A204.1 (cell line): ENCODE results near the gene ABHD11.
"Not testable (repeated sequence)": the region's sequence is repeated elsewhere in the genome, so short reads cannot be mapped to it uniquely, and the experiment has no call there.

ENCODE experiments used
- FAIRE-seq: peaks from 2 replicates; lab custom pipeline; 2012; peaks lifted over from hg19 to GRCh38; lab: Jason Lieb, UNC

Gene ABHD11

DNA sequence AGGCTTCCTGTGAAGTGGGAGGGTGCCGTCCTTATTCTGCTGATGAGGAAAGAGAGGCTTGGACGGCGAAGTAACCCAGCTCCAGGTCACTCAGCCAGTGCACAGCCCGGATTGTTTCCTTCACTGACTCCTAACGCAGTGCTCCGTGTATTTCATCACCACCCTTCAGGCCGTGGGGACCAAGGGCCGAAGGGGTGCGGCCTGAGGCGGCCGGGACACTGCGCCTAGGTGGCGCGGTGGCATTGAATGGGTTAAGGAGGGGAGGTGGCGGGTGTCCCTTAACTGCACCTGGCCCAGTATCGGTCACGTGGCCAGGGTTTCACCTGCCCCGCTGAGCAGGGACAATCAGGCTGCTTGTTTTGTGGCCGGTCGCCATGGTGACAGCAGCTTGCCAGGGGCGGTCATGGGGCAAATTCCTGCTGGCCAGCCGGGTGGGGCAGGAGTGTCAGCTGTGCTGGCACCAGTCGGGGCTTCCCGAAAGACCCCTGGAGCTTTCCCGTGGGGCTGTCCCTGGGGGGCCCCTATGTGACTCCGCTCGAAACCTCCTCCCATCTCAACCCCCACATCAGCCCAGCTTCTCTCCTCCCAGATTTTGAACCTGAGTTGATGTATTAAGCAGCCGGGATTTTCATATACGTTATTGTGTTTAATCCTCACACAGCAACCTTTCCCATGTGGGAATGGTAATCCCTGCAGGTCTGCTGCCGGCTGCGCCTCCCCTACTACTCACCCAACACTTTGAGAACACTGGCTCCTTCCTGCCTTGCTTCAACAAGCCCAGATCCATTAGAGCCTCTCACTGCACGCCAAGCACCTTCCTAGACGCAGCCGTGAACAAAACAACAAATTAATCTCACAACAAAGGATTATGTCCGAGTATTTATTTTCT lies 4.4 kb upstream of the ABHD11 start:
- no peak for FAIRE-seq

DNA sequence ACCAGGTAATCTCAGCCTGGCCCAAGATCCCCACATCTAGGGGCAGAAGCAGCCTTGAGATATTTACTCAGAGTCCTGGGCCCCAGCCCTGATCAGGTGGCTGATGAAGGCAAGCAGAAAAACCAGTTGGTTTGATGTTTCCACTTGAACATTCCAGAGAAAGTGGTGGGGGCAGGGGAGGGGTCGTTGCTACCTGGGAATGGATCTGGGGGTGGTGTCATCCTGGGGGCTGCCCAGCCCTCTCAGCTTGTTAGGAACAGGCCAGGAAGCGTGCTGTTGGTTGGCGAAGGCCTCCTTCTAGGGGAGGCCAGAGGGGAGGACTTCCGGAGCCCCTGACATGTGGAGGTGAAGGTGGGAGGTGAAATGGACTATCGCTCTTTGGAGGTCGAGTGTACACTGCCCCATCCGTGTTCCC lies 3.7 kb upstream of the ABHD11 start:
- FAIRE-seq: no peak

DNA sequence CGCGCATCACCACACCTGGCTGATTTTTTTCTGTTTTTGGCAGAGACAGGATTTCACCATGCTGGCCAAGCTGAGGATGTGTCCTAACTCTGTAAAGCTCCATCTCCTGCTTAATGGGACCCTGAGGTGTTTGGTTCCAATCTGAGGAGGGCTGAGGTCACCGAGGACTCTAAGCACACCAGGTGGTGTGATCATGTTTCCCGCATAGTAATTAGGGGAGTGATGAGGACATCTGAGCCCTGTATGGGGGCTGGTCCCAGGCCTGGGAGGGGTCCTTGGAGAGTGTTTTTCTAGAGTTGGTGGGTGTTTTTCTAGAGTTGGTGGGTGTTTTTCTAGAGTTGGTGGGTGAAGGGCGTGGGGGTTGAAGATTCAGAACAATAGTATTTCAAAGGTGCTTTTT lies 3.0 kb upstream of the ABHD11 start:
- no peak for FAIRE-seq

DNA sequence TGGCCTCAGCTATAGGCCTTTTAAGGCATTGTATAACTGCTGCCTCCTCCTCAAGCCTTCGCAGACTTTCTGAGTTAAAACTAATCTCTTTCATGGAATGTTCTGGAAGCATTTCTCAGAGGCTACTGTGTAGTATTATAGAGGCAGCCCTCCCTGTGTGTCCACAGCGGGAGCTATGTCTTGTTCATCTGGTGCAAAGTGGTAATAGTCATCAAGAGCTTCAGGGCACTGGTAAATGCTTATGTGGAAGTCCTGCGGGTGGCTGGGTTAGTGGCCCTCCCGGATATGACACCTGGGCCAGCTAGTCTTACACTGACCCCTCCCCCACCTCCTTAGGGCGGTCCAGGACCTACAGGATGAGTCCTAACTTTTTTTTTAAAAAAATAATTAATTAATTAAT lies 2.2 kb upstream of the ABHD11 start:
- no peak for FAIRE-seq

DNA sequence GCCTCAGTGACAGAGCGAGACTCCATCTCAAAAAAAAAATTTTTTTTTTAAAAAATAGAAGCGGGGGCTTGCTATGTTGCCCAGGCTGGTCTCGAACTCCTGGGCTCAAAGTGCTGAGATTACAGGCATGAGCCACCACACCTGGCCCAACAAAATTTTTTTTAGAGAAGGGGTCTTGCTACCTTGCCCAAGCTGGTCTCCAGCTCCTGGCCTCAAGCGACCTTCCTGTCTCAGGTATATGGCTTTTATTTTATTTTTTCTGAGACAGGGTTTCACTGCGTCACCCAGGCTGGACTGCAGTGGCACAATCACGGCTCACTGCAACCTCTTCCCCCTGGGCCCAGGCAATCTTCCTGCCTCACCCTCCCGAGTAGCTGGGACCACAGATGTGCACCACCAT lies 1.6 kb upstream of the ABHD11 start:
- FAIRE-seq: no peak

DNA sequence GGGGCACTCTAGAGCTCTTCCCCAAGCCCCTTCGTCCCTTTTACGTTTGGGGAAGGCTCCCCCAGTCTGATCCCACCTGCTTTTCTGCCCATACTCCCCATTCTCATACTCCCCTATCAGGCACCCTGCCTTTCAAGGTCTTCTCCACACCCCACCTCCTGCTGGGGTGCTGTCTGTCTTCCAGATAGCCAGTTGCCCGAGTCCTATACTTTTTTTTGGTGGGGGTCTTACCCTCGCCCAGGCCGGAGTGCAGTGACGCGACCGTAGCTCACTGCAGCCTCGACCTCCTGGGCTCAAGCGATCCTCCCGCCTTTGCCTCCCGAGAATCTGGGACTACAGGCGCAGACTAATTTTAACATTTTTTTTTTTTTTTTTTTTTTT lies 775 bp upstream of the ABHD11 start:
- no peak for FAIRE-seq

DNA sequence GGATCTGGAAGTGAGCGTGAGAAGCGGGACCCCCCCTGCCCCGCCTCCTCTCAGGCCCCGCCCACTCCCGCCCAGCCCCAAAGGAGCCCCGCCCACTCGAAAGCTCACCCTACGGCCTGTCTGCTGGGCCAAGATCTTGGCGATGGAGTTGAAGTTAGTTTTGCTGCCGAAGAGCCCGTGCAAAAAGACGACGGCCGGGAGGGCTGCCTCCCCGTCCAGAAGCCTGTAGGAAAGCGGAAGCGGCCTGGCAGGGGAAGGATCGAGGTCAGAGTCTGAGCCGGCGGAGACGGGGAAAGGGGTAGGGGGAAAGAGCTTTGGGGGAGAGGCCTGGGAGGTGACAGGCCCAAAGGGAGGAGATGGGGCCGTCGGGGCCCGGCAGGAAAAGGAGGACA lies 386 bp downstream of the ABHD11 start:
- FAIRE-seq: no peak

DNA sequence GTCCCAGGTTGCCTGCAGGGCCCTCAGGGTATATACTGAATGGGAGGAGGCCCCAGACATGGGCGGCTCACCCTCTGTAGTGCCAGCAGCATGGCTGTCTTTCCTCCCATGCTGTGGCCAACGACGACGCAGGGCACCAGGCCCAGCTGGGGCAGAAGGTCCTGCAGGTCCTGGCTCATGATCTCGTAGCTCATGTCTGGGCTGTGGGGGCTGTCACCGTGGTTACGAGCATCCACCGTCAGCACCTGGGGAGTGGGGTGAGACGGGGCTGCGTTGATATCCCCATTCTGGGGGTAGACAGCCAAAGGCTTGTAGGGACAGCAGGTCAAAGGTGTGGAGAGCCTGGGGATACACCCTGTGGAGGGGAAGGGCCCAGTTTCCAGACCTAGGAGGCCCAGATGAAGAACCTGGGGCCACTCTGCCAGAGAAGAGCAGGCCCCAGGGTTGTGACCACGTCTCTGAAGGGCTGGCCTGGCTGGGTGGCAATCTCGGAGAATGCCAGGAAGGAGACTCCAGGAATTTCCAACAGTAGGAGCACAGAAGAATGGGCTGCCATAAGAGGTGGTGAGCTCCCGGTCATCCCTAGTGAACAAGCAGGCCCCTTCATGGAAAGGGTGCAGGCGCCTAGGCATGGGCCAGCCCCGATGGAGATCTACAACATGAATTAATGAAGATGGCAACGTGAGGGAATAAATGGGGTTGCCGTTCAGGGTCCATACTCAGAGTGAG lies 947 bp downstream of the ABHD11 start:
- no peak for FAIRE-seq

DNA sequence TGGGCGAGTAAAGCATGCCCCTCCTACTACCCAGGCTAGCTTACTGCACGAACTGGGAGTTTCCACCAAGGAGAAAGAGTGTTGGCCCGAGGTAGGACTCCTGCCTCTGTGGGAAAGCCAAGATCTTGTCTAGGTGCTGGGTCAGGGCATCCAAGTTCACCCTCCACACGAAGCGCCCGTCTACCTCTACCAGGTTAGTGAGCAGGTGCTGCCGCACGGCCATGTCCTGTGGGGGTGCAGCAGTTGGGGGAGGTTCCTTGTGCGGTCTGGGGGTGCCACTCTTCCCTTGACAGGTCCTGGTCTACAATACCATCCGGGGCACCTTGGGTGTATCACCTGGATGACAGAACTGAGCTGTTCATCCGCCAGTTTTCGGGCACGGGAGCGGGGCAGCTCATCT lies 1.7 kb downstream of the ABHD11 start:
- no peak for FAIRE-seq

DNA sequence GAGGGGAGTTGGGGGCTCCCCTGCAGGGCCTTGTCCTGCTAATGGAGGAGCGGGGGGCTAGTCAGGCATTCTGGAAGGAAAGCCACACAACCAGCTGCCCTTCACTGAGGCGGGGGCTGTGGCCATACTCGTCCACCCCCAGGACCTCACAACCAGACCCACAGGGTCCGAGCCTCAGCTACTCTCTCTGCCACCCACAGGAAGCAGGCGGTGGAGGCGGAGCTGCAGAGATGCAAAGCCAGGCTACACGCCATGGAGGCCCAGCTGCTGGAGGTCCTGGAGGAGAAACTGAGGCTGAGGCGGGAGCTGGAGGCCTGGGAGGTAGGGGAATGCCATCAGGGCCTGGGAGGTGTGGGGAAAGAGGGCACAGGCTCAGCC lies 3.1 kb downstream of the ABHD11 start:
- FAIRE-seq: no peak

DNA sequence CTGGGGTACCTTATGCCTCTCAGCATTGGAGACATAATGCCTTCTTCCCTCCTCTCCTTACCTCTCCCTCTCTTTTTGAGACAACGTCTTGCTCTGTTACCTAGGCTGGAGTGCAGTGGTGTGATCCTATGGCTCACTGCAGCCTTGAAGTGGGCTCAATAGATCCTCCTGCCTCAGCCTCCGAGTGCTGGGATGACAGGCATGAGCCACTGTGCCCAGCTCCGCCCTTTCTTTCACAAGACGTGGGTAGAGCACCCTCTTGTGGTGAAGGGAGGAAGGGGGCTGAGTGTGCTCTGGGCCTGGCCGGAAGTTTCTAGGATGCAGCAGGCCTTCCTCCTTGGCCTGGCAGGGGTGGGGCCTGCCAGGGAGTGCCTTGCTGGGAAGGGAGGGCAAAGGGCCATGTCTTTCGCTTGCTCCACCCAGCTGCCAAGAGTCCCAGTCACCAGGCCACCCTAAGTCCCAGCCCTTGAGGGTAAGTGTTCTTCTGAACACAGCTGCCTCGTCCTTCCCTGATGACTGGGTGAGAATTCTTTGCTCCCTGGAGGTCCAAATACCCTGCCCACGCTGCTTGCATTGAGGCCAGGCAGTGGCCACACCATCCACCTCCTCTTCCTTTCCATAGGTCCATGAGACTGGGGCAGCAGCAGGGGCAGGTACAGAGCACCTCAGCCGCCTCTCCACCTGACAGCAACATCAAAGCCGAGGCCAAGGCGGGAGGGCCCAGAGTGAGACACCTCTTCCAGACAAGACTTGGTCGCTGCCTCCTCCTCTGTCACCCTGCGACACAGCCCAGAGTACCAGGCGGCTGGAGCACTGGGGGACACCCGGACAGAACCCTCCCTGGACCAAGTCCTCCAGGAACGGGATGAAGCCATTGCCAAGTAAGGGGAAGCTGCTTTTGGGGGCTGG lies 3.7 kb downstream of the ABHD11 start:
- FAIRE-seq: peak; percentile 85

DNA sequence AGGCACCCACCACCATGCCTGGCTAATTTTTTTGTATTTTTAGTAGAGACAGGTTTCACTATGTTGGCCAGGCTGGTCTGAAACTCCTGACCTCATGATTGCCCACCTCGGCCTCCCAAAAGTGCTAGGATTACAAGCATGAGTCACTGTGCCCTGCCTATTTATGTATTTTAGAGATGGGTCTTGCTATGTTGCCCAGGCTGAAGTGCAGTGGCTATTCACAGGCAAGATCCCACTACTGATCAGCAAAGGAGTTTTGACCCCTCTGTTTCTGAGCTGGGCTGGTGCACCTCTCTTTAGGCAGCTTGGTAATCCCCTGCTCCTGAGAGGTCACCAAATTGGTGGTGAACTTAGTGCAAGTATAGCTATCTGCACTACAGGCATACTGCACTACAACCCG lies 6.2 kb downstream of the ABHD11 start:
- FAIRE-seq: no peak

DNA sequence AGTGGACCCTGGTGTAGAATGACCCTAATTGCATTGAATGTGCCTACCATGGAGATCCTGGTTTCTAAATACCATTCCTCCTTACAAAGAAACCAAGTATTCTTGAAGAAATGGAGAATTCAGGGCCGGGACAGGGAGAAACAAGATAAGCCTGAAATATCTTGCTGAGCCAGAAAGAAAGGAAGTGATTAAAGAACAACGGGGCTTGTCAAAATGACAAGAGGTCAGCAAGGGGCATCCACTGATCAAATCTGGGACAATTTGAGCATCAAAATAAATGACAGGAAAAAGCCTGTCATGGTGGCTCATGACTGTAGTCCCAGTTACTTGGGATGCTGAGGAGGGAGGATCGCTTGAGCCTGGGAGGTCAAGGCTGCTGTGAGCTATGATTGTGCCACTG lies 8.1 kb downstream of the ABHD11 start:
- no peak for FAIRE-seq

DNA sequence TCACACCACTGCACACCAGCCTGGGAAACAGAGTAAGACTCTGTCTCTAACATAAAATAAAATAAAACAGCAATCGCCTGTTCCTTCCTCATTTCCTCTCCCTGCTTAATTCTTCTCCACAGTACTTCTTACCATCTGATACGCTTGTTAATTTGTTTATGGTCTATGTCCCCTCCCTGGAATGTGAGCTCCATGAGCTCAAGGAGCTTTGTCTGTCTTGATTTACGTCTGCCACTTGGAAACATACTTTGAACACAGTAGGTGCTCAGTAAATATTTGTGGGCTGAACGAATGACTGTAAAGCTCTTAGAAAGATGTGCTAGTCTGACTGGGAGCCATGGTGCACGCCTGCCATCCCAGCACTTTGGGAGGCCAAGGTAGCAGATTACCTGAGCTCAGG lies 10.1 kb downstream of the ABHD11 start:
- FAIRE-seq: no peak

DNA sequence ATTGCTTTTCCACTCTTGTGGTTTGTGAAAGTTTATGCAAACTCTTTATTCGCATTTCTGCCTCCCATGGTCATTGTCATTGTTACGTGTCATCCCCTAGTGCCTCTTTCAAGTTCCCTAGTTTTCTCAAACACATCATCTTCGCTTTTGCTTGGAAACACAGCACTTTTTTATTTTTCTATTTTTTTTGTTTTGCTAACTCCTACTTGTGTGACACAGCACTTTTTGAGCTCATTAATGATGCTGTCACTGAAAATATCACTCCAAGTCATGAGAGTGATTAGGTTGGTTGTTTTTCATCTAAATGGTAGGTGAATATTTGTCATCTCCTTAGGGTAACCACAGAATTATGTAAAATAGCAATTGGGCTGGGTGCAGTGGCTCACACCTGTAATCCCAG lies 10.7 kb downstream of the ABHD11 start:
- no peak for FAIRE-seq

DNA sequence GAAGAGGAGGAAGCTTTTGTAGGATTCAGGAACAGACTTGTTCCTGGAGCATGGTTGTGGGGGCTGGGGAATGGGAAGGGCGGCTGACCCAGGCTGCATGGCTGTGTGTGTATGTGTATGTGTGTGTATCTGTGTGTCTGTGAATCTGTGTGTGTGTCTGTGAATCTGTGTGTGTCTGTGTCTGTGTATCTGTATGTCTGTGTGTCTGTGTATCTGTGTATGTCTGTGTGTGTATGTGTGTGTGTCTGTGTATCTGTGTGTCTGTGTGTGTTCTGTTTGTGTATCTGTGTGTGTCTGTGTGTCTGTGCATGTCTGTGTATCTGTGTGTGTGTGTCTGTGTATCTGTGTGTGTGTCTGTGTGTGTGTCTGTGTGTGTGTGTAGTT lies 12.5 kb downstream of the ABHD11 start:
- no peak for FAIRE-seq

DNA sequence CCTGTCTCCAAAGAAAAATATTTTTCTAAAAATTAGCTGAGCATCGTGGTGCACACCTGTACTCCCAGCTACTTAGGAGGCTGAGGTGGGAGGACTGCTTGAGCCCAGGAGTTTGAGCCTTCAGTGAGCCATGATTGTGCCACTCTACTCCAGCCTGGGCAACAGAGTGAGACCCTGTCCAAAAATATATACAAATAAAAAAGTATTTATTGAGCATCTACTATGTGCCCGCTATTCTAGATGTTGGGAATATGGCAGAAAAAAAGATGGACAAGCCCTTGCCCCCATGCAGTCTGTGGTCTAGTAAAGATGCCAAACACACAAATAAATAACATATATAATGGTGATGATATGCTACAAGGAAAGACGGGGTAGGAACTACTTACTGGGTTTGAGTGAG lies 14.8 kb downstream of the ABHD11 start:
- FAIRE-seq: no peak

DNA sequence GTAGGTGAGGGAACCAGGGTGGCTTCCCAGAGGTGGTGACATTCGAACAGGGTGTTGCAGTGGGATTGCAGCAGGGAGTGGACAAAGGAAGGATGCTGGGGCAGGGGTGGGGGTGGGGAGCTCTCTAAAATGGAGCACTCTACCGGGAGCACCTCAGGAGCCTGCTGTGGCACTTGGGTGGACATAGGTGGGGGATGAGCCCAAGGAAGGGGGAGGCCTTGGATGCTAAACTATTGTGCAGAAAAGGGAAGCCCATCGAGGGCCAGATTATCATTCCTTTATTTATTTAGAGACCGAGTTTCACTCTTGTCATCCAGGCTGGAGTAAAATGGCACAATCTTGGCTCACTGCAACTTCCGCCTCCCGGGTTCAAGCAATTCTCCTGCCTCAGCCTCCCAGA lies 15.8 kb downstream of the ABHD11 start:
- no peak for FAIRE-seq

DNA sequence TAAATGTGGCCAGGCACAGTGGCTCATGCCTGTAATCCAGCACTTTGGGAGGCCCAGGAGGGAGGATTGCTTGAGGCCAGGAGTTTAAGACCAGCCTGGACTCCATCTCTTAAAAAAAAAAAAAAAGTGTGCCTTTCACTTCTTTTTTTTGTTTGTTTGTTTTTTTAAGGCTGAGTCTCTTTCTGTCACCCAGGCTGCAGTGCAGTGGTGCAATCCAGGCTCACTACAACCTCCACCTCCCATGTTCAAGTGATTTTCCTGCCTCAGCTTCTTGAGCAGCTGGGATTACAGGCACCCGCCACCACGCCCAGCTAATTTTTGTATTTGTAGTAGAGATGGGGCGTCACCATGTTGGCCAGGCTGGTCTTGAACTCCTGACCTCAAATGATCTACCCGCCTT lies 16.4 kb downstream of the ABHD11 start:
- FAIRE-seq: not testable (repeated sequence)

DNA sequence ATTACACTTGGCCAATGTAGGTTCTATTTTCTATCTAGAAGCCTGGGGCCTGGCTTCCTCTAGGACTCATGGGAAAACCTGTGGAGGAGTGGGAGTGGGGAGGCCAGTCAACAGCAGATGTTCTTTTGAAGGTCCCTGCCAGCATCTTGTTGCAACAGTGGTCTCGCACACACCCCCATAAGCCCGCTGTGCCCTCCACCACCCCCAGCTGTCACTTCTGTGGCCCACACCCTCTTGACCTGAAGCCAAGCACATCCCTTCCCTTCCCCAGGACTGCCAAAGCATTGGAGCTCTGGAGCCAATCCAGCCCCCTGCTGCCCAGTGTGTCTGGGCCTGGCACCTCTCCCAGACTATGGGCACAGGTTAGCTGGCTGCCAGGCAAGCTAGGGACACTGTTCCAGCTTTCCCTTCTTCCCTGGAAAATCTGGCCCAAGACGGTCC lies 17.2 kb downstream of the ABHD11 start:
- no peak for FAIRE-seq

DNA sequence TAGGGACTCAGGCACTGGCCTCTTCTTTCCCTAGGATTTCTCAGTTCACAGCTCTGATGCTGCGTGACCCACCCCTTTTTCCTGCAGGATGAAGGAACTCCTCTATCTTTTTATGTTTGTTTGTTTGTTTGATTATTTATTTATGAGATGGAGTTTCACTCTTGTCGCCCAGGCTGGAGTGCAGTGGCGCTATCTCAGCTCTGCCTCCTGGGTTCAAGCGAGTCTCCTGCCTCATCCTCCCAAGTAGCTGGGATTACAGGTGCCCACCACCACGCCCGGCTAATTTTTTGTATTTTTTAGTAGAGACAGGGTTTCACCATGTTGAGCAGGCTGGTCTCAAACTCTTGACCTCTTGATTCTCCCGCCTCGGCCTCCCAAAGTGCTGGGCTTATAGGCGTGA lies 18.2 kb downstream of the ABHD11 start:
- not testable (repeated sequence) for FAIRE-seq

DNA sequence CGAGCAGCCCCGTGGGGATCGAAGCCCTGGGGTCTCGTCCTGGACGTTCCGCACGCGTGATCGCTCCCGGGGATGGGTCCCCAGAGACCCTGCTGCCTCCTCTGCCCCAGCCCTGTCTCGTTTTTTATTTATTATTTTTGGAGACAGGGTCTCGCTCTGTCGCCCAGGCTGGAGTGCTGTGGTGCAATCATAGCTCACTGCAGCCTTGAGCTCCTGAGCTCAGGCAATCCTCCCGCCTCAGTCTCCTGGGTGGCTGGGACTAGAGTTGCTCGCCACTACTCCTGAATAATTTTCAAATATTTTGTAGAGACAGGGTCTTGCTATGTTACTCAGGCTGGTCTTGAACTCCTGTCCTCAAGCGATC lies 18.8 kb downstream of the ABHD11 start:
- no peak for FAIRE-seq
